ENCODE data around the gene GBF1. TPM values are rescaled to one million over a fixed set of nuclear protein-coding genes. Genes with fewer than 3 reads are reported as not detected.
A peak's percentile ranks its signal among the peaks of the same experiment; 100 is the strongest.

Gene GBF1
- total and polyA plus RNA-seq, 8 donors = 44.7 to 57.2 (median 46.6) TPM

- Histone ChIP-seq H3K36me3 (peaks cover 0 to 31% of the 10 kb centered on the region in 2 donors), H3K4me3 (no peak overlapping the region), H3K4me1 (peaks cover 0 to 21% of the 10 kb centered on the region in 2 donors), H3K27me3 (peaks cover 15 to 40% of the 10 kb centered on the region in 2 donors), H3K27ac (no peak overlapping the region), H3K9me3 (no peaks in the 10 kb centered on the region)
- ATAC-seq = no peak
- intact Hi-C loops (cut with DNase I) = no loop called here
- TF ChIP-seq CTCF (IDR thresholded peaks at IDR 0.05) = no peak
- DNase-seq = no peak
Measured at GRCh38 chr10:102405632-102406031, 160.3 kb downstream of the GBF1 start.

- intact Hi-C loops (cut with DNase I) = no loop called here
- DNase-seq (no peak), ATAC-seq (no peak)
- Histone ChIP-seq H3K27ac (no peak overlapping the region), H3K4me1 (peaks cover 0 to 24% of the 10 kb centered on the region in 2 donors), H3K36me3 (peaks cover 0 to 19% of the 10 kb centered on the region in 2 donors), H3K4me3 (no peak overlapping the region), H3K9me3 (no peaks in the 10 kb centered on the region), H3K27me3 (peaks cover 27 to 51% of the 10 kb centered on the region in 2 donors)
- TF ChIP-seq CTCF (IDR thresholded peaks at IDR 0.05) = no peak
Measured at GRCh38 chr10:102406815-102407214, 161.5 kb downstream of the GBF1 start.

- intact Hi-C loops (cut with DNase I) = no loop called here
- TF ChIP-seq CTCF (IDR thresholded peaks at IDR 0.05) = no peak
- Histone ChIP-seq H3K27ac (no peak overlapping the region), H3K36me3 (peaks cover 0 to 12% of the 10 kb centered on the region in 2 donors), H3K4me3 (no peak overlapping the region), H3K27me3 (peaks cover 34 to 59% of the 10 kb centered on the region in 2 donors), H3K4me1 (peaks cover 0 to 24% of the 10 kb centered on the region in 2 donors), H3K9me3 (no peaks in the 10 kb centered on the region)
- ATAC-seq (no peak), DNase-seq (no peak)
Measured at GRCh38 chr10:102407425-102408130, 162.2 kb downstream of the GBF1 start.

GRCh38 chr10:102408131-102408727 is 162.9 kb downstream of the GBF1 start:
- H3K27me3 ChIP-seq = peaks cover 34 to 66% of the 10 kb centered on the region in 2 donors
- no peak overlapping the region for H3K27ac ChIP-seq
- peaks cover 0 to 24% of the 10 kb centered on the region in 2 donors for H3K4me1 ChIP-seq
- peak overlapping the region; percentile 25 to 36 for H3K4me3 ChIP-seq
- intact Hi-C loops (cut with DNase I) = no loop called here
- ATAC-seq = no peak
- no peak for TF ChIP-seq CTCF (IDR thresholded peaks at IDR 0.05)
- no peaks in the 10 kb centered on the region for H3K9me3 ChIP-seq
- no peak for DNase-seq
- H3K36me3 ChIP-seq = peaks cover 0 to 5% of the 10 kb centered on the region in 2 donors

All from left lung (tissue), 10 donors.